K562 (cell line): ENCODE data around the gene SLCO3A1. TPM values are rescaled to one million over a fixed set of nuclear protein-coding genes. Genes with fewer than 3 reads are reported as not detected.

Experiments used
- NR2C1 ChIP-seq, 2 experiments: fragments of 450-650 bp; IDR thresholded peaks; 2 replicates each; pipeline ENCODE4 v1.6.1; 2017; ENCODE audit warnings: mild to moderate bottlenecking in 2 of 2, antibody characterized with exemption in 1 of 2, inconsistent platforms in 1 of 2, missing compliant biosample characterization in 1 of 2, missing genetic modification characterization in 1 of 2
- REST ChIP-seq, 2 experiments: fragments of 450-650 bp; formaldehyde crosslinking in 1 of 2; IDR thresholded peaks; 2 replicates each; pipeline versions ENCODE4 v1.4.0 to v1.6.1; 2014 to 2020; ENCODE audit warnings: mild to moderate bottlenecking in 2 of 2, borderline replicate concordance in 1 of 2, low read depth in 1 of 2
- RNF219 ChIP-seq: fragments of 250-450 bp; sonication (Bioruptor Pico); IDR thresholded peaks from 2 replicates; pipeline ENCODE4 v1.5.0; 2022; ENCODE audit warnings: mild to moderate bottlenecking
- SRSF7 ChIP-seq: fragments of 200-400 bp; formaldehyde crosslinking; optimal IDR thresholded peaks from 2 replicates; pipeline ENCODE3; 2017; ENCODE audit warnings: mild to moderate bottlenecking, low read depth, low read length
- STAT5B ChIP-seq: fragments of 250-450 bp; sonication (Bioruptor Pico); IDR thresholded peaks from 2 replicates; pipeline ENCODE4 v1.8.0; 2021; ENCODE audit warnings: mild to moderate bottlenecking, inconsistent platforms
- ZNF224 ChIP-seq: sonication (generic); formaldehyde crosslinking; IDR thresholded peaks from 2 replicates; pipeline ENCODE4 v1.8.0; 2022; ENCODE audit warnings: mild to moderate bottlenecking, missing genetic modification reagents
- polyA plus RNA-seq, 8 experiments: library from polyadenylated mRNA; depleted of rRNA in 4 of 8; stranded (reverse) in 5 of 8; unstranded in 3 of 8; fragments of >200 nt; fragmentation: Nextera tagmentation in 2 of 8; fragmentation: Illumina TruSeq in 1 of 8; extraction: Ambion mirVana in 2 of 8; extraction: Trizol in 1 of 8; gene quantifications; 2 replicates each; pipeline versions ENCODE4 v1.2.1 to v1.2.3, GENCODE V29; 2011 to 2014; ENCODE audit warnings: inconsistent platforms in 1 of 8, missing spikeins in 1 of 8
- total RNA-seq, 7 experiments: library from RNA; depleted of rRNA in 6 of 7; stranded (reverse); fragments of >200 nt in 6 of 7; fragmentation: Illumina TruSeq in 2 of 7; extraction: Trizol in 2 of 7; gene quantifications; 2 replicates each; pipeline versions ENCODE4 v1.2.1 to v1.2.3, GENCODE V29; 2011 to 2021; ENCODE audit warnings: low replicate concordance in 1 of 7

Gene SLCO3A1
- total and polyA plus RNA-seq, 9 of the 15 experiments (the other 6 are each of a cell fraction or from before 2014, with no cell fraction given), result 0.01 to 0.84 (median 0.06) TPM; not detected in 3

GRCh38 chr15:92115834-92116233, 262.3 kb downstream of the SLCO3A1 start (continued):
- TF ChIP-seq REST (IDR thresholded peaks at IDR 0.05; ENCODE audit: borderline replicate concordance) (no peak), REST (CRISPR knock-in tag; IDR thresholded peaks at IDR 0.05; ENCODE audit: low read depth) (no peak), SRSF7 (no peak), RNF219 (CRISPR knock-in tag) (no peak), STAT5B (CRISPR knock-in tag) (no peak), ZNF224 (CRISPR knock-in tag) (no peak), NR2C1 (IDR thresholded peaks at IDR 0.05) (no peak), NR2C1 (tag; IDR thresholded peaks at IDR 0.05) (no peak)
